Measurements from ENCODE around the gene CNNM4. TPM values are rescaled to one million over a fixed set of nuclear protein-coding genes. Genes with fewer than 3 reads are reported as not detected.

Gene CNNM4
- total RNA-seq, 1 donor from 2014 or later: 11.2 TPM

- Mint-ChIP-seq H3K27ac (peak overlapping the region; percentile 43), H3K4me3 (no peak overlapping the region), H3K36me3 (ENCODE audit: low read depth) (peaks cover 57% of the 10 kb centered on the region), H3K4me1 (peaks cover 2% of the 10 kb centered on the region), H3K9me3 (no peaks in the 10 kb centered on the region), H3K27me3 (no peaks in the 10 kb centered on the region)
- DNase-seq: no peak
- intact Hi-C loops (cut with micrococcal nuclease): no loop called here
Measured at GRCh38 chr2:96830044-96830562, 69.4 kb downstream of the CNNM4 start.

GRCh38 chr2:96831679-96832078 lies 71.0 kb downstream of the CNNM4 start:
- Mint-ChIP-seq H3K27me3 (no peaks in the 10 kb centered on the region), H3K9me3 (no peaks in the 10 kb centered on the region), H3K4me1 (peaks cover 2% of the 10 kb centered on the region), H3K4me3 (no peak overlapping the region), H3K27ac (no peak overlapping the region), H3K36me3 (ENCODE audit: low read depth) (peaks cover 56% of the 10 kb centered on the region)
- intact Hi-C loops (cut with micrococcal nuclease): no loop called here
- peak; percentile 55 for DNase-seq

- Mint-ChIP-seq H3K36me3 (ENCODE audit: low read depth) (peaks cover 59% of the 10 kb centered on the region), H3K27me3 (no peaks in the 10 kb centered on the region), H3K9me3 (no peaks in the 10 kb centered on the region), H3K4me1 (peaks cover 2% of the 10 kb centered on the region), H3K27ac (no peak overlapping the region), H3K4me3 (no peak overlapping the region)
- DNase-seq: no peak
- intact Hi-C loops (cut with micrococcal nuclease): no loop called here
Measured at GRCh38 chr2:96832408-96832753, 71.7 kb downstream of the CNNM4 start.

- DNase-seq: no peak
- intact Hi-C loops (cut with micrococcal nuclease): no loop called here
- no peaks in the 10 kb centered on the region for H3K27me3 Mint-ChIP-seq
- peaks cover 2% of the 10 kb centered on the region for H3K4me1 Mint-ChIP-seq
- H3K36me3 Mint-ChIP-seq (ENCODE audit: low read depth): peaks cover 56% of the 10 kb centered on the region
- H3K4me3 Mint-ChIP-seq: no peak overlapping the region
- H3K9me3 Mint-ChIP-seq: no peaks in the 10 kb centered on the region
- H3K27ac Mint-ChIP-seq: no peak overlapping the region
Measured at GRCh38 chr2:96832754-96833507, 72.2 kb downstream of the CNNM4 start.

GRCh38 chr2:96835830-96836229 lies 75.1 kb downstream of the CNNM4 start:
- Mint-ChIP-seq H3K36me3 (ENCODE audit: low read depth) (peaks cover 41% of the 10 kb centered on the region), H3K27me3 (no peaks in the 10 kb centered on the region), H3K4me3 (no peak overlapping the region)

GRCh38 chr2:96837575-96837974 lies 76.9 kb downstream of the CNNM4 start:
- DNase-seq: peak; percentile 53

More at GRCh38 chr2:96835830-96836229, 75.1 kb downstream of the CNNM4 start:
- intact Hi-C loops (cut with micrococcal nuclease): no loop called here
- H3K9me3 Mint-ChIP-seq: no peaks in the 10 kb centered on the region
- no peak overlapping the region for H3K27ac Mint-ChIP-seq
- peaks cover 6% of the 10 kb centered on the region for H3K4me1 Mint-ChIP-seq
- no peak for DNase-seq

GRCh38 chr2:96838345-96839292 lies 77.9 kb downstream of the CNNM4 start:
- peak overlapping the region; percentile 72 for H3K27ac Mint-ChIP-seq
- H3K27me3 Mint-ChIP-seq: no peaks in the 10 kb centered on the region
- DNase-seq: no peak
- intact Hi-C loops (cut with micrococcal nuclease): no loop called here
- H3K4me3 Mint-ChIP-seq: peak overlapping the region; percentile 62
- peaks cover 12% of the 10 kb centered on the region for H3K4me1 Mint-ChIP-seq
- H3K9me3 Mint-ChIP-seq: no peaks in the 10 kb centered on the region
- peaks cover 35% of the 10 kb centered on the region for H3K36me3 Mint-ChIP-seq (ENCODE audit: low read depth)

More at GRCh38 chr2:96837575-96837974, 76.9 kb downstream of the CNNM4 start:
- Mint-ChIP-seq H3K36me3 (ENCODE audit: low read depth) (peaks cover 39% of the 10 kb centered on the region), H3K27me3 (no peaks in the 10 kb centered on the region), H3K4me1 (peaks cover 8% of the 10 kb centered on the region), H3K9me3 (no peaks in the 10 kb centered on the region), H3K27ac (no peak overlapping the region), H3K4me3 (no peak overlapping the region)
- intact Hi-C loops (cut with micrococcal nuclease): no loop called here

GRCh38 chr2:96839293-96839874 lies 78.7 kb downstream of the CNNM4 start:
- H3K9me3 Mint-ChIP-seq: no peaks in the 10 kb centered on the region
- intact Hi-C loops (cut with micrococcal nuclease): no loop called here
- H3K4me1 Mint-ChIP-seq: peaks cover 13% of the 10 kb centered on the region
- peak overlapping the region; percentile 72 for H3K27ac Mint-ChIP-seq
- peak; percentile 94 for DNase-seq
- peaks cover 32% of the 10 kb centered on the region for H3K36me3 Mint-ChIP-seq (ENCODE audit: low read depth)
- H3K4me3 Mint-ChIP-seq: peak overlapping the region; percentile 62
- no peaks in the 10 kb centered on the region for H3K27me3 Mint-ChIP-seq

- Mint-ChIP-seq H3K4me1 (peaks cover 13% of the 10 kb centered on the region), H3K27ac (peak overlapping the region; percentile 29), H3K27me3 (no peaks in the 10 kb centered on the region), H3K9me3 (no peaks in the 10 kb centered on the region), H3K4me3 (no peak overlapping the region), H3K36me3 (ENCODE audit: low read depth) (peaks cover 27% of the 10 kb centered on the region)
- intact Hi-C loops (cut with micrococcal nuclease): no loop called here
- DNase-seq: peak; percentile 57
Measured at GRCh38 chr2:96839875-96840850, 79.5 kb downstream of the CNNM4 start.

- peaks cover 13% of the 10 kb centered on the region for H3K4me1 Mint-ChIP-seq
- peaks cover 23% of the 10 kb centered on the region for H3K36me3 Mint-ChIP-seq (ENCODE audit: low read depth)
- H3K4me3 Mint-ChIP-seq: no peak overlapping the region
- no peaks in the 10 kb centered on the region for H3K27me3 Mint-ChIP-seq
- peak overlapping the region; percentile 58 for H3K27ac Mint-ChIP-seq
- H3K9me3 Mint-ChIP-seq: no peaks in the 10 kb centered on the region
- no peak for DNase-seq
- intact Hi-C loops (cut with micrococcal nuclease): no loop called here
Measured at GRCh38 chr2:96841701-96842495, 81.2 kb downstream of the CNNM4 start.

GRCh38 chr2:96842600-96842999 lies 81.9 kb downstream of the CNNM4 start:
- Mint-ChIP-seq H3K27me3 (no peaks in the 10 kb centered on the region), H3K27ac (no peak overlapping the region), H3K36me3 (ENCODE audit: low read depth) (peaks cover 24% of the 10 kb centered on the region), H3K4me3 (no peak overlapping the region), H3K9me3 (no peaks in the 10 kb centered on the region), H3K4me1 (peaks cover 13% of the 10 kb centered on the region)
- DNase-seq: no peak
- intact Hi-C loops (cut with micrococcal nuclease): no loop called here

- intact Hi-C loops (cut with micrococcal nuclease): no loop called here
- DNase-seq: no peak
- peak within 1 kb of the TSS; percentile 52 for H3K27ac Mint-ChIP-seq
- H3K4me1 Mint-ChIP-seq: peaks cover 13% of the 10 kb centered on the region
- H3K27me3 Mint-ChIP-seq: no peaks in the 10 kb centered on the region
- peaks cover 27% of the 10 kb centered on the region for H3K36me3 Mint-ChIP-seq (ENCODE audit: low read depth)
- H3K9me3 Mint-ChIP-seq: no peaks in the 10 kb centered on the region
- H3K4me3 Mint-ChIP-seq: no peak within 1 kb of the TSS
Measured at GRCh38 chr2:96843538-96844268, 83.0 kb downstream of the CNNM4 start, which contains the start of gene ANKRD23. TSS of gene ANKRD23 (minus strand) at chr2:96844021. CDS start at chr2:96843992, 29 bp downstream.

All from activated CD4-positive, alpha-beta T cell treated with anti-CD3 and anti-CD28 coated beads, Interleukin-2, amount 10 ng/mL, durations not matched to agents 24 days and 14 days (primary cell).